Testis (tissue), 2 donors: Measurements from ENCODE around the gene INO80C.

Source experiments
- CTCF ChIP-seq, 3 experiments: fragments of 450-650 bp in 2 of 3; fragments of 200-600 bp in 1 of 3; sonication (generic) in 1 of 3; IDR thresholded peaks; one replicate each; pipeline ENCODE4 v1.5.1; 2016 to 2019; ENCODE audit warnings: antibody characterized with exemption in 3 of 3, mild to moderate bottlenecking in 2 of 3, moderate library complexity in 1 of 3
- POLR2A ChIP-seq: fragments of 450-650 bp; IDR thresholded peaks from one replicate; pipeline ENCODE4 v1.6.1; 2017; ENCODE audit warnings: antibody characterized with exemption, mild to moderate bottlenecking, moderate library complexity

GRCh38 chr18:35502052-35502451 is 4.3 kb upstream of the INO80C start:
- TF ChIP-seq POLR2A (no peak), CTCF (IDR thresholded peaks at IDR 0.05) (no peak)
